ENCODE results near the gene CDH4. TPM values are rescaled to one million over a fixed set of nuclear protein-coding genes. Genes with fewer than 3 reads are reported as not detected.

The CDH4 gene
- total and polyA plus RNA-seq, 2 of the 13 experiments (the other 11 are each of a cell fraction or from before 2014, with no cell fraction given): not detected

- TF ChIP-seq FOXK2 (IDR thresholded peaks at IDR 0.05) (peak; percentile 62), ATF7 (IDR thresholded peaks at IDR 0.05) (peak; percentile 32; the same call in 1 of the 2 replicates), ATF7 (CRISPR knock-in tag; IDR thresholded peaks at IDR 0.05) (no peak), DPF2 (CRISPR knock-in tag; IDR thresholded peaks at IDR 0.05; ENCODE audit: borderline replicate concordance, low read depth) (no peak), TAF1 (CRISPR knock-in tag; IDR thresholded peaks at IDR 0.05) (no peak), KLF15 (CRISPR knock-in tag; IDR thresholded peaks at IDR 0.05; ENCODE audit: borderline replicate concordance) (no peak), ZFP62 (CRISPR knock-in tag; IDR thresholded peaks at IDR 0.05) (no peak), ZNF282 (IDR thresholded peaks at IDR 0.05; ENCODE audit: partially characterized antibody) (peak; percentile 93), ZNF597 (CRISPR knock-in tag; IDR thresholded peaks at IDR 0.05) (no peak), ZNF496 (CRISPR knock-in tag; IDR thresholded peaks at IDR 0.05; ENCODE audit: insufficient replicate concordance) (no peak), SP1 (IDR thresholded peaks at IDR 0.05) (peak; percentile 43; the same call in 1 of the 2 replicates), SP1 (CRISPR knock-in tag; IDR thresholded peaks at IDR 0.05) (no peak), NONO (IDR thresholded peaks at IDR 0.05) (peak; percentile 62; the same call in 1 of the 2 replicates), NONO (CRISPR knock-in tag; conservative IDR thresholded peaks at IDR 0.05) (no peak), RAD51 (IDR thresholded peaks at IDR 0.05; ENCODE audit: borderline replicate concordance) (peak; percentile 20; the same call in 1 of the 2 replicates), ZNF44 (CRISPR knock-in tag; IDR thresholded peaks at IDR 0.05) (no peak)
- TF ChIP-seq, protein P1, sequence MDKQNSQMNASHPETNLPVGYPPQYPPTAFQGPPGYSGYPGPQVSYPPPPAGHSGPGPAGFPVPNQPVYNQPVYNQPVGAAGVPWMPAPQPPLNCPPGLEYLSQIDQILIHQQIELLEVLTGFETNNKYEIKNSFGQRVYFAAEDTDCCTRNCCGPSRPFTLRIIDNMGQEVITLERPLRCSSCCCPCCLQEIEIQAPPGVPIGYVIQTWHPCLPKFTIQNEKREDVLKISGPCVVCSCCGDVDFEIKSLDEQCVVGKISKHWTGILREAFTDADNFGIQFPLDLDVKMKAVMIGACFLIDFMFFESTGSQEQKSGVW (CRISPR knock-in tag; IDR thresholded peaks at IDR 0.05; ENCODE audit: borderline replicate concordance): no peak
- TF ChIP-seq, protein P2, sequence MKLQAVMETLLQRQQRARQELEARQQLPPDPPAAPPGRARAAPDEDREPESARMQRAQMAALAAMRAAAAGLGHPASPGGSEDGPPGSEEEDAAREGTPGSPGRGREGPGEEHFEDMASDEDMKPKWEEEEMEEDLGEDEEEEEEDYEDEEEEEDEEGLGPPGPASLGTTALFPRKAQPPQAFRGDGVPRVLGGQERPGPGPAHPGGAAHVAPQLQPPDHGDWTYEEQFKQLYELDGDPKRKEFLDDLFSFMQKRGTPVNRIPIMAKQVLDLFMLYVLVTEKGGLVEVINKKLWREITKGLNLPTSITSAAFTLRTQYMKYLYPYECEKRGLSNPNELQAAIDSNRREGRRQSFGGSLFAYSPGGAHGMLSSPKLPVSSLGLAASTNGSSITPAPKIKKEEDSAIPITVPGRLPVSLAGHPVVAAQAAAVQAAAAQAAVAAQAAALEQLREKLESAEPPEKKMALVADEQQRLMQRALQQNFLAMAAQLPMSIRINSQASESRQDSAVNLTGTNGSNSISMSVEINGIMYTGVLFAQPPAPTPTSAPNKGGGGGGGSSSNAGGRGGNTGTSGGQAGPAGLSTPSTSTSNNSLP (IDR thresholded peaks at IDR 0.05; ENCODE audit: low read depth, low read length): no peak
- TF ChIP-seq, protein P3, sequence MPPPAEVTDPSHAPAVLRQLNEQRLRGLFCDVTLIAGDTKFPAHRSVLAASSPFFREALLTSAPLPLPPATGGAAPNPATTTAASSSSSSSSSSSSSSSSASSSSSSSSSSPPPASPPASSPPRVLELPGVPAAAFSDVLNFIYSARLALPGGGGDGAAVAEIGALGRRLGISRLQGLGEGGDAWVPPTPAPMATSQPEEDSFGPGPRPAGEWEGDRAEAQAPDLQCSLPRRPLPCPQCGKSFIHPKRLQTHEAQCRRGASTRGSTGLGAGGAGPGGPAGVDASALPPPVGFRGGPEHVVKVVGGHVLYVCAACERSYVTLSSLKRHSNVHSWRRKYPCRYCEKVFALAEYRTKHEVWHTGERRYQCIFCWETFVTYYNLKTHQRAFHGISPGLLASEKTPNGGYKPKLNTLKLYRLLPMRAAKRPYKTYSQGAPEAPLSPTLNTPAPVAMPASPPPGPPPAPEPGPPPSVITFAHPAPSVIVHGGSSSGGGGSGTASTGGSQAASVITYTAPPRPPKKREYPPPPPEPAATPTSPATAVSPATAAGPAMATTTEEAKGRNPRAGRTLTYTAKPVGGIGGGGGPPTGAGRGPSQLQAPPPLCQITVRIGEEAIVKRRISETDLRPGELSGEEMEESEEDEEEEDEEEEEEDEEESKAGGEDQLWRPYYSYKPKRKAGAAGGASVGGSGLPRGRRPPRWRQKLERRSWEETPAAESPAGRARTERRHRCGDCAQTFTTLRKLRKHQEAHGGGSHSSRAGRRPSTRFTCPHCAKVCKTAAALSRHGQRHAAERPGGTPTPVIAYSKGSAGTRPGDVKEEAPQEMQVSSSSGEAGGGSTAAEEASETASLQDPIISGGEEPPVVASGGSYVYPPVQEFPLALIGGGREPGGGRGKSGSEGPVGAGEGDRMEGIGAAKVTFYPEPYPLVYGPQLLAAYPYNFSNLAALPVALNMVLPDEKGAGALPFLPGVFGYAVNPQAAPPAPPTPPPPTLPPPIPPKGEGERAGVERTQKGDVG (CRISPR knock-in tag; IDR thresholded peaks at IDR 0.05; ENCODE audit: borderline replicate concordance): no peak
These were observed 266.4 kb downstream of the CDH4 start (continued) for GRCh38 chr20:61518424-61518951.

Data from HepG2 (cell line).